SJCRH30 (cell line): ENCODE results near the gene LSG1. TPM values are rescaled to one million over a fixed set of nuclear protein-coding genes. Genes with fewer than 3 reads are reported as not detected.

Experiments
- DNase-seq, 2 experiments: peaks; one replicate each; pipeline ENCODE4 v3.0.0-alpha.2; 2015 to 2020
- H3K27ac ChIP-seq: fragments of 250-450 bp; sonication (Bioruptor Pico); 2 replicates; pipeline ENCODE4 v1.5.1; 2020; ENCODE audit warnings: mild to moderate bottlenecking, moderate library complexity
- H3K27me3 ChIP-seq: fragments of 250-450 bp; sonication (Bioruptor Pico); 2 replicates; pipeline ENCODE4 v1.5.1; 2020; ENCODE audit warnings: mild to moderate bottlenecking, moderate library complexity
- H3K36me3 ChIP-seq: fragments of 250-450 bp; sonication (Bioruptor Pico); 2 replicates; pipeline ENCODE4 v1.5.1; 2020; ENCODE audit warnings: mild to moderate bottlenecking, moderate library complexity
- H3K4me1 ChIP-seq: fragments of 250-450 bp; sonication (Bioruptor Pico); 2 replicates; pipeline ENCODE4 v1.5.1; 2020; ENCODE audit warnings: mild to moderate bottlenecking, moderate library complexity
- H3K4me3 ChIP-seq: fragments of 250-450 bp; sonication (Bioruptor Pico); 2 replicates; pipeline ENCODE4 v1.5.1; 2020; ENCODE audit warnings: mild to moderate bottlenecking, moderate library complexity
- H3K9me3 ChIP-seq: fragments of 250-450 bp; sonication (Bioruptor Pico); replicated peaks from 2 replicates; pipeline ENCODE4 v1.5.1; 2020; ENCODE audit warnings: mild to moderate bottlenecking, moderate library complexity
- total RNA-seq: library from RNA; depleted of rRNA; stranded (reverse); fragments of >200 nt; shearing (Covaris generic); gene quantifications from 2 replicates; pipeline ENCODE4 v1.2.3, GENCODE V29; 2014

LSG1 gene
- total RNA-seq, 1 experiment from 2014 or later = 35.6 TPM

DNA sequence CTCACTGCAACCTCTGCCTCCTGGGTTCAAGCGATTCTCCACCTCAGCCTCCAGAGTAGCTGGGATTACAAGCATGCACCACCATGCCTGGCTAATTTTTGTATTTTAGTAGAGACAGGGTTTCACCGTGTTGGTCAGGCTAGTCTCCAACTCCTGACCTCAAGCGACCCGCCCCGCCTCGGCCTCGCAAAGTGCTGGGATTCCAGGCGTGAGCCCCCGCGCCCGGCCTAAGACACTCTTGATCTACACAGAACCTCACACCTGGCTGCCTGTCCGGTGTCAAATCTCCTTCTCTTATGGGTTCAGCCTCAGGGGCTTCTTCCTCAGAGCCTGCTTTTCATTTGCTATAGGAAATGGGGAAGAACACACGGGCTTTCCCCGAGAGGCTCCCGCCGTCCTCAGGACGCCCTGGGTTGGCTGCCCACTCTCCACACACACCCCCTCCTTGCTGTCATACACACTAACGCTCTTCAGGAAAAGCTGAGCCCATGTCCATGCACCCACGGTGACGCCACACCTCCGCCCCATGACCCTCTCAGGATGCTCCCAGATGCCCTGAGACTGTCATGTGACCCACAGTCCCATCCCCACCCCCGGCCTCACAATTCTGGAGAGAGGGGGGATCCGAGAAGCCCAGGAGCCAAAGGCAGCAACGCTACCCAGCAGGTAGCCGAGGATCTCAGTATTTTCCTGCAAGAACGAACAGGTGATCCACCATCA is 49.2 kb downstream of the LSG1 start:
- DNase-seq = no peak

GRCh38 chr3:194621947-194622346 is 50.0 kb downstream of the LSG1 start:
- Histone ChIP-seq H3K27ac (no peak overlapping the region), H3K4me1 (peaks cover 6% of the 10 kb centered on the region; the same call in 1 of the 2 replicates), H3K27me3 (no peaks in the 10 kb centered on the region), H3K4me3 (no peak overlapping the region), H3K9me3 (no peaks in the 10 kb centered on the region), H3K36me3 (peaks cover 4% of the 10 kb centered on the region)
- no peak for DNase-seq

More for the DNA sequence above, 49.2 kb downstream of the LSG1 start:
- H3K27ac ChIP-seq = no peak overlapping the region
- H3K27me3 ChIP-seq = no peaks in the 10 kb centered on the region
- no peaks in the 10 kb centered on the region for H3K9me3 ChIP-seq
- peaks cover 6% of the 10 kb centered on the region; the same call in 1 of the 2 replicates for H3K4me1 ChIP-seq
- no peak overlapping the region for H3K4me3 ChIP-seq
- peaks cover 9% of the 10 kb centered on the region for H3K36me3 ChIP-seq

GRCh38 chr3:194620196-194620595 is 51.8 kb downstream of the LSG1 start:
- no peaks in the 10 kb centered on the region for H3K9me3 ChIP-seq
- peaks cover 4% of the 10 kb centered on the region; the same call in 1 of the 2 replicates for H3K36me3 ChIP-seq
- H3K27ac ChIP-seq = no peak overlapping the region
- H3K4me3 ChIP-seq = no peak overlapping the region
- peaks cover 6% of the 10 kb centered on the region; the same call in 1 of the 2 replicates for H3K4me1 ChIP-seq
- DNase-seq = no peak
- H3K27me3 ChIP-seq = no peaks in the 10 kb centered on the region

DNA sequence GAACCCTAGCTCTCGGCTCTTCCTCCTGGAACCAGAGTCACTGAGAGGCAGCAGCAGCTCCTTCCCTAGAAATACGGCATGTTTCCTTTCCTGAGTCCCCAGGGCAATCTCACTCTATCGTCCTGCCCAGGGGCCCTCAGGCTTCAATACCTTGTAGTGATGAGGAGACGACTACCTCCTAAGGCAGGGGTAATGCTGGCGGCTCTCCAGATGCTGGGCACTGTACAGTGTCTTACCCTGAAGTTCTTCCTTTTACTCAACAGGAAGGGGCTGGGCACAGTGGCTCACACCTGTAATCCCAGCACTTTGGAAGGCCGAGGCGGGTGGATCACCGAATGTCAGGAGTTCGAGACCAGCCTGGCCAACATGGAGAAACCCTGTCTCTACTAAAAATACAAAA is 52.2 kb downstream of the LSG1 start:
- Histone ChIP-seq H3K4me3 (no peak overlapping the region), H3K27me3 (no peaks in the 10 kb centered on the region), H3K4me1 (peaks cover 6% of the 10 kb centered on the region; the same call in 1 of the 2 replicates), H3K27ac (no peak overlapping the region), H3K36me3 (no peaks in the 10 kb centered on the region; the same call in 1 of the 2 replicates), H3K9me3 (no peaks in the 10 kb centered on the region)
- no peak for DNase-seq

GRCh38 chr3:194618858-194619608 is 53.0 kb downstream of the LSG1 start:
- Histone ChIP-seq H3K27ac (no peak overlapping the region), H3K27me3 (no peaks in the 10 kb centered on the region)

GRCh38 chr3:194617827-194618226 is 54.2 kb downstream of the LSG1 start:
- H3K36me3 ChIP-seq = no peaks in the 10 kb centered on the region
- H3K4me3 ChIP-seq = no peak overlapping the region
- H3K27me3 ChIP-seq = no peaks in the 10 kb centered on the region
- no peak overlapping the region for H3K27ac ChIP-seq
- peak in 1 of 2 experiments; percentile 33 for DNase-seq
- peaks cover 6% of the 10 kb centered on the region; the same call in 1 of the 2 replicates for H3K4me1 ChIP-seq
- H3K9me3 ChIP-seq = no peaks in the 10 kb centered on the region

More at GRCh38 chr3:194618858-194619608, 53.0 kb downstream of the LSG1 start:
- Histone ChIP-seq H3K9me3 (no peaks in the 10 kb centered on the region), H3K4me1 (peaks cover 6% of the 10 kb centered on the region; the same call in 1 of the 2 replicates), H3K4me3 (no peak overlapping the region), H3K36me3 (no peaks in the 10 kb centered on the region)
- DNase-seq = no peak

GRCh38 chr3:194617143-194617671 is 54.8 kb downstream of the LSG1 start:
- H3K36me3 ChIP-seq = no peaks in the 10 kb centered on the region
- no peaks in the 10 kb centered on the region for H3K9me3 ChIP-seq
- no peak overlapping the region for H3K4me3 ChIP-seq
- no peaks in the 10 kb centered on the region for H3K27me3 ChIP-seq
- peaks cover 6% of the 10 kb centered on the region; the same call in 1 of the 2 replicates for H3K4me1 ChIP-seq
- DNase-seq = no peak
- no peak overlapping the region for H3K27ac ChIP-seq

GRCh38 chr3:194615226-194615625 is 56.8 kb downstream of the LSG1 start:
- Histone ChIP-seq H3K27ac (no peak overlapping the region), H3K36me3 (no peaks in the 10 kb centered on the region), H3K4me3 (no peak overlapping the region), H3K9me3 (no peaks in the 10 kb centered on the region), H3K4me1 (no peaks in the 10 kb centered on the region), H3K27me3 (no peaks in the 10 kb centered on the region)
- no peak for DNase-seq

GRCh38 chr3:194612221-194612620 is 59.8 kb downstream of the LSG1 start:
- no peak for DNase-seq
- Histone ChIP-seq H3K27ac (no peak overlapping the region), H3K9me3 (no peaks in the 10 kb centered on the region), H3K4me3 (no peak overlapping the region), H3K4me1 (no peaks in the 10 kb centered on the region), H3K27me3 (no peaks in the 10 kb centered on the region), H3K36me3 (no peaks in the 10 kb centered on the region)

DNA sequence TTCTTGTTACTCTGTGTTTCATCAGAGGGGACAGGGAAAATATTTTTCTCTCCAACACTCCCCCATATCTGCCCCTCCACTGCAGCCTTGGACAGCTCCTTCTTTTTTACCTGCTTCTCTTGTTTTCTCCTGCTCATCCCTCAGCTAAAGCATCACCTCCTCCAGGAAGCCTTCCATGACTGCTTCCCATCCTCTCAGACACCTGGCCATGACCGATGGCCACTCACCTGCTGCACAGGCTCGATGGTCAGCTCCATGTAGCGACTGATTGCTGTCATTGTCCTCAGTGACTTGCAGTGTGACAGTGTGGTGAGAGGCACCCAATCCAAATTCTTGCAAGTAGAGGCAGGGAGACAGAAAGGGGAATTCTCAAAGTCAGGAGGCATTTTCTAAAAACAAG is 61.3 kb downstream of the LSG1 start:
- Histone ChIP-seq H3K36me3 (no peaks in the 10 kb centered on the region), H3K4me3 (no peak overlapping the region), H3K4me1 (0 out of 2 replicates have a peak, but pooled peaks cover 3% of the 10 kb centered on the region), H3K27ac (no peak overlapping the region), H3K9me3 (no peaks in the 10 kb centered on the region), H3K27me3 (no peaks in the 10 kb centered on the region)
- no peak for DNase-seq

- H3K27me3 ChIP-seq = no peaks in the 10 kb centered on the region
- H3K27ac ChIP-seq = no peak overlapping the region
These were observed 62.4 kb downstream of the LSG1 start for GRCh38 chr3:194609601-194610000.

GRCh38 chr3:194608981-194609380 is 63.0 kb downstream of the LSG1 start:
- Histone ChIP-seq H3K27me3 (no peaks in the 10 kb centered on the region), H3K27ac (no peak overlapping the region), H3K4me1 (0 out of 2 replicates have a peak, but pooled peaks cover 3% of the 10 kb centered on the region), H3K9me3 (no peaks in the 10 kb centered on the region), H3K36me3 (peaks cover 4% of the 10 kb centered on the region; the same call in 1 of the 2 replicates), H3K4me3 (no peak overlapping the region)
- no peak for DNase-seq

More at GRCh38 chr3:194609601-194610000, 62.4 kb downstream of the LSG1 start:
- H3K36me3 ChIP-seq = peaks cover 4% of the 10 kb centered on the region; the same call in 1 of the 2 replicates
- H3K4me3 ChIP-seq = no peak overlapping the region
- H3K4me1 ChIP-seq = 0 out of 2 replicates have a peak, but pooled peaks cover 3% of the 10 kb centered on the region
- DNase-seq = no peak
- no peaks in the 10 kb centered on the region for H3K9me3 ChIP-seq

DNA sequence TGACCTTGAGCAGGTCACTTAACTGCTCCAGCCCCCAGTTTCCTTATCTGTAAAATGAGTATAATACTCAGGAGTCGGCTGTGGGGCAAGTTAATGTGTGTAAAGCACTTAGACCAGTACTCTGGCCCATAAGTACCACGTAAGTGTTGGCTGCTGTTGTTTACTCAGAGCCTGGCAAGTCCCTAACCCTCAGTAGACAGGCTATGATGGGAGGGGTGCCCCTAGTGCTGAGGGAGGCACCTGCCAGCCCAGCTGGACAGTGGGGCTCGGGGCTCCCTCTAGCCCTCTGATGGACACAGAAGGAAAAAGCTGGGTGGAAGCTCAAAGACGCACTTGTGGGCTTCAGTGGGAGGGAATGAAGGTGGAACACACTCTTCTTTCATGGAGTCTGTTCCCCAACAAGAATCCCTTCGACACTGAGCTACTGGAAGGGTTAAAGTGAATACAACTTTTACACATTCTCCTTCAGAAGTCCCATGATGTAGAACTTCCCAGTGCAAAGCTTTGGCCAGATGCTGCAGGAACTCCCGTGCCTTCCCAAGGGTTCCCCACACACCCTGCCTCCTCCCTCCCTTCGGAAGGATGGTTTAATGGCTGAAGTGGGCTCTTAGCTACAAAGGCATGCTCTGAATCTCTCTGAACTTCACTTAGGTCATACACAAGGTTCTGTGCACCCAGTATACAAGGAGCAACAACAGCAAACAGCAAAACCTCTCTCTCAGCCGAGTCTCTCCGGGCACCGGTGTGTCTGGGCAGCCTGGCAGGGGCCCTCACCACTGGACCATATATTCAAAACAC is 64.2 kb downstream of the LSG1 start:
- DNase-seq = no peak
- H3K27ac ChIP-seq = no peak overlapping the region
- no peaks in the 10 kb centered on the region for H3K27me3 ChIP-seq
- peaks cover 3% of the 10 kb centered on the region; the same call in 1 of the 2 replicates for H3K4me1 ChIP-seq
- no peak overlapping the region for H3K4me3 ChIP-seq
- no peaks in the 10 kb centered on the region for H3K9me3 ChIP-seq
- H3K36me3 ChIP-seq = peaks cover 4% of the 10 kb centered on the region; the same call in 1 of the 2 replicates

DNA sequence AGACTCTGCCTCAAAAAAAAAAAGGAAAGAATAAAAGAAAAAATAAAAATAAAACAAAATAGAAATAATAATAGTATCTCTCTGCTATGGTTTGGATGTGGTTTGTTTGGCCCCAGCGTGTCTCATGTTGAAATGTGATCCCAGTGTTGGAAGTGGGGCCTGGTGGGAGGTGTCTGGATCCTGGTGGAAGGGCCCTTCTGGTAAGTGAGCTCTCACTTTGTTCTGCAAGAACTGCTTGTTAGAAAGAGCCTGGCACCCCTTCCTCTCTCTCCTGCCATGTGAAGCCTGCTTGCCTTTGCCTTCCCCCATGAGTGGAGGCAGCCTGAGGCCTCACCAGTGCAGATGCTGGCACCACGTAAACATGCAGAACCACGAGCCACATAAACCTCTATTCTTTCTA is 65.0 kb downstream of the LSG1 start:
- Histone ChIP-seq H3K27ac (no peak overlapping the region), H3K4me3 (no peak overlapping the region), H3K4me1 (peaks cover 6% of the 10 kb centered on the region; the same call in 1 of the 2 replicates), H3K27me3 (no peaks in the 10 kb centered on the region), H3K36me3 (peaks cover 4% of the 10 kb centered on the region; the same call in 1 of the 2 replicates), H3K9me3 (no peaks in the 10 kb centered on the region)
- DNase-seq = peak in 1 of 2 experiments; percentile 25
